Left colon (tissue), 2 donors: ENCODE data around the gene IL1RAPL2. TPM values are rescaled to one million over a fixed set of nuclear protein-coding genes. Genes with fewer than 3 reads are reported as not detected.
"Not testable (repeated sequence)": the region's sequence is repeated elsewhere in the genome, so short reads cannot be mapped to it uniquely, and the experiment has no call there.

Experiments
- ATAC-seq: fragments of 200-7000 bp; cut with Tn5 transposase; one replicate; pipeline ENCODE4 v1.9.1; 2020; ENCODE audit warnings: mild to moderate bottlenecking, moderate library complexity
- DNase-seq, 2 donors: peaks; one replicate each; pipeline ENCODE4 v3.0.0-alpha.2; 2020
- intact Hi-C, 2 donors: fragments of 100-400 bp; cut with DNase I in 1 of 2; cut with micrococcal nuclease in 1 of 2; formaldehyde crosslinking; loops; one replicate each; pipeline versions ENCODE4 v1.11.2 to v1.14.0; 2022; cut with DNase I, micrococcal nuclease
- total RNA-seq, 2 donors: library from RNA; stranded (reverse); fragmentation: NEBNext Ultra II Directional; extraction: Animal tissue kit (Norgen Biotek cat#: 25700); gene quantifications; one replicate each; pipeline ENCODE4 v1.2.1, GENCODE V29; 2021
- donor health status: DM: no; HTN: no; CAD: no.
- donor health status: DM: yes; HTN: yes; CAD: no.

The IL1RAPL2 gene
- total RNA-seq, 2 donors from 2014 or later, result not detected

GRCh38 chrX:104803219-104803618 lies 237.2 kb downstream of the IL1RAPL2 start:
- intact Hi-C loops, result no loop called here
- DNase-seq, result no peak
- no peak for ATAC-seq

- DNase-seq (no peak), ATAC-seq (no peak)
- intact Hi-C loops, result no loop called here
Measured at GRCh38 chrX:104806346-104806745, 240.3 kb downstream of the IL1RAPL2 start.

- ATAC-seq, result no peak
- DNase-seq, result no peak
- intact Hi-C loops, result no loop called here
Measured at GRCh38 chrX:104833401-104833800, 267.4 kb downstream of the IL1RAPL2 start.

- intact Hi-C loops, result no loop called here
- ATAC-seq (no peak), DNase-seq (no peak)
Measured at GRCh38 chrX:104842646-104843045, 276.6 kb downstream of the IL1RAPL2 start.

GRCh38 chrX:104852241-104852640 lies 286.2 kb downstream of the IL1RAPL2 start:
- intact Hi-C loops, result no loop called here
- ATAC-seq, result no peak
- no peak for DNase-seq

- ATAC-seq (no peak), DNase-seq (no peak)
- intact Hi-C loops, result no loop called here
Measured at GRCh38 chrX:104854188-104854587, 288.2 kb downstream of the IL1RAPL2 start.

- no peak for DNase-seq
- intact Hi-C loops, result no loop called here
- ATAC-seq, result no peak
Measured at GRCh38 chrX:104854790-104855340, 288.9 kb downstream of the IL1RAPL2 start.

GRCh38 chrX:104863466-104863865 lies 297.5 kb downstream of the IL1RAPL2 start:
- intact Hi-C loops, result no loop called here
- ATAC-seq (no peak), DNase-seq (no peak)

- DNase-seq, result no peak
- ATAC-seq, result no peak
- intact Hi-C loops, result no loop called here
Measured at GRCh38 chrX:104864296-104864695, 298.3 kb downstream of the IL1RAPL2 start.

GRCh38 chrX:104877504-104877903 lies 311.5 kb downstream of the IL1RAPL2 start:
- DNase-seq (no peak), ATAC-seq (no peak)
- intact Hi-C loops, result no loop called here

GRCh38 chrX:104902070-104902469 lies 336.1 kb downstream of the IL1RAPL2 start:
- ATAC-seq (no peak), DNase-seq (no peak)
- intact Hi-C loops, result no loop called here

- intact Hi-C loops, ATAC-seq: not testable (repeated sequence)
- DNase-seq, result peak in 1 of 2 donors; percentile 23
Measured at GRCh38 chrX:104909694-104910093, 343.7 kb downstream of the IL1RAPL2 start.

GRCh38 chrX:104913348-104913747 lies 347.3 kb downstream of the IL1RAPL2 start:
- no peak for DNase-seq
- intact Hi-C loops, result no loop called here
- ATAC-seq, result no peak

- intact Hi-C loops, result not testable (repeated sequence)
Measured at GRCh38 chrX:104914686-104915085, 348.7 kb downstream of the IL1RAPL2 start.

GRCh38 chrX:104918122-104918521 lies 352.1 kb downstream of the IL1RAPL2 start:
- ATAC-seq (no peak), DNase-seq (no peak)
- intact Hi-C loops, result no loop called here

More at GRCh38 chrX:104914686-104915085, 348.7 kb downstream of the IL1RAPL2 start:
- not testable (repeated sequence) for ATAC-seq, DNase-seq

- peak in 1 of 2 donors; percentile 13 for DNase-seq
- ATAC-seq, result peak; percentile 37
- intact Hi-C loops, result no loop called here
Measured at GRCh38 chrX:104921584-104922205, 355.7 kb downstream of the IL1RAPL2 start.

- intact Hi-C loops, result no loop called here
- ATAC-seq (peak; percentile 93), DNase-seq (peak; percentile 44 to 76)
Measured at GRCh38 chrX:104922206-104922621, 356.2 kb downstream of the IL1RAPL2 start.

- no peak for ATAC-seq
- intact Hi-C loops, result no loop called here
Measured at GRCh38 chrX:104929324-104929723, 363.3 kb downstream of the IL1RAPL2 start.

GRCh38 chrX:104935581-104935980 lies 369.6 kb downstream of the IL1RAPL2 start:
- intact Hi-C loops, result no loop called here
- DNase-seq, result no peak

More at GRCh38 chrX:104929324-104929723, 363.3 kb downstream of the IL1RAPL2 start:
- no peak for DNase-seq

GRCh38 chrX:104953251-104953650 lies 387.3 kb downstream of the IL1RAPL2 start:
- ATAC-seq (no peak), DNase-seq (no peak)
- intact Hi-C loops, result no loop called here

More at GRCh38 chrX:104935581-104935980, 369.6 kb downstream of the IL1RAPL2 start:
- no peak for ATAC-seq

GRCh38 chrX:104961926-104962325 lies 395.9 kb downstream of the IL1RAPL2 start:
- ATAC-seq (no peak), DNase-seq (no peak)
- intact Hi-C loops, result no loop called here
